Thyroid gland (tissue), 4 donors: Measurements from ENCODE around the gene DGKB.

Source experiments
- CTCF ChIP-seq, 6 experiments: fragments of 200-600 bp in 3 of 6; fragments of 450-650 bp in 3 of 6; sonication (generic) in 3 of 6; IDR thresholded peaks; one replicate each; pipeline ENCODE4 v1.5.1; 2016 to 2019; ENCODE audit warnings: antibody characterized with exemption in 6 of 6, mild to moderate bottlenecking in 2 of 6, inconsistent platforms in 1 of 6, moderate library complexity in 1 of 6
- POLR2A ChIP-seq, 2 donors: fragments of 450-650 bp; IDR thresholded peaks; one replicate each; pipeline ENCODE4 v1.6.1; 2017; ENCODE audit warnings: antibody characterized with exemption in 2 of 2, mild to moderate bottlenecking in 2 of 2, moderate library complexity in 1 of 2

- no peak for TF ChIP-seq CTCF (IDR thresholded peaks at IDR 0.05)
- TF ChIP-seq POLR2A (IDR thresholded peaks at IDR 0.05), result no peak
These were observed 504.0 kb downstream of the DGKB start for GRCh38 chr7:14398526-14398925.
